GM21737 (cell line): ENCODE measurements around the gene CDK15.
A peak's percentile ranks its signal among the peaks of the same experiment; 100 is the strongest.
"Not testable (repeated sequence)": the region's sequence is repeated elsewhere in the genome, so short reads cannot be mapped to it uniquely, and the experiment has no call there.

Experiments
- ATAC-seq: cut with Tn5 transposase; IDR thresholded peaks from one replicate; pipeline ENCODE4 v1.9.1; 2021; ENCODE audit warnings: mild to moderate bottlenecking, moderate library complexity; ENCODE audit not compliant: unreplicated experiment

CDK15 gene

GRCh38 chr2:201828220-201828619, 21.9 kb downstream of the CDK15 start:
- no peak for ATAC-seq

- ATAC-seq, result no peak
Measured at GRCh38 chr2:201830666-201831065, 24.3 kb downstream of the CDK15 start.

GRCh38 chr2:201831469-201831868, 25.1 kb downstream of the CDK15 start:
- ATAC-seq, result no peak

GRCh38 chr2:201833781-201834180, 27.4 kb downstream of the CDK15 start:
- ATAC-seq, result no peak

- ATAC-seq, result no peak
Measured at GRCh38 chr2:201835066-201835465, 28.7 kb downstream of the CDK15 start.

- ATAC-seq, result no peak
Measured at GRCh38 chr2:201837391-201837790, 31.1 kb downstream of the CDK15 start.

GRCh38 chr2:201837824-201838431, 31.6 kb downstream of the CDK15 start:
- no peak for ATAC-seq

- no peak for ATAC-seq
Measured at GRCh38 chr2:201839727-201840126, 33.4 kb downstream of the CDK15 start.

GRCh38 chr2:201840726-201841125, 34.4 kb downstream of the CDK15 start:
- no peak for ATAC-seq

GRCh38 chr2:201842131-201842860, 36.0 kb downstream of the CDK15 start:
- no peak for ATAC-seq

- ATAC-seq, result not testable (repeated sequence)
Measured at GRCh38 chr2:201844922-201845321, 38.6 kb downstream of the CDK15 start.

- ATAC-seq, result no peak
Measured at GRCh38 chr2:201847481-201847880, 41.1 kb downstream of the CDK15 start.

GRCh38 chr2:201852462-201852861, 46.1 kb downstream of the CDK15 start:
- no peak for ATAC-seq

GRCh38 chr2:201852878-201853415, 46.6 kb downstream of the CDK15 start:
- no peak for ATAC-seq

GRCh38 chr2:201854221-201854801, 48.0 kb downstream of the CDK15 start:
- no peak for ATAC-seq

- ATAC-seq, result no peak
Measured at GRCh38 chr2:201854841-201855240, 48.5 kb downstream of the CDK15 start.

- no peak for ATAC-seq
Measured at GRCh38 chr2:201855356-201855755, 49.0 kb downstream of the CDK15 start.

- ATAC-seq, result no peak
Measured at GRCh38 chr2:201857326-201857725, 51.0 kb downstream of the CDK15 start.

- ATAC-seq, result no peak
Measured at GRCh38 chr2:201858281-201859184, 52.2 kb downstream of the CDK15 start.

- ATAC-seq, result no peak
Measured at GRCh38 chr2:201859949-201860348, 53.6 kb downstream of the CDK15 start.

GRCh38 chr2:201860636-201861066, 54.3 kb downstream of the CDK15 start:
- ATAC-seq, result peak; percentile 84
